HG03575 (cell line): ENCODE data around the gene PARD3.
"Not testable (repeated sequence)": the region's sequence is repeated elsewhere in the genome, so short reads cannot be mapped to it uniquely, and the experiment has no call there.

ENCODE experiments used
- ATAC-seq: cut with Tn5 transposase; IDR thresholded peaks from one replicate; pipeline ENCODE4 v1.9.1; 2021; ENCODE audit not compliant: unreplicated experiment, insufficient number of reproducible peaks, low FRiP score; ENCODE audit errors: extremely low read depth

PARD3 gene

GRCh38 chr10:34075254-34075926 lies 739.7 kb downstream of the PARD3 start:
- ATAC-seq = no peak

GRCh38 chr10:34074051-34074450 lies 741.0 kb downstream of the PARD3 start:
- ATAC-seq = no peak

GRCh38 chr10:34067741-34068140 lies 747.4 kb downstream of the PARD3 start:
- not testable (repeated sequence) for ATAC-seq

- ATAC-seq = no peak
Observed at GRCh38 chr10:34063592-34063991, 751.5 kb downstream of the PARD3 start.

- no peak for ATAC-seq
Observed at GRCh38 chr10:34061841-34062240, 753.3 kb downstream of the PARD3 start.
